Activated CD4-positive, alpha-beta T cell treated with anti-CD3 and anti-CD28 coated beads for 1 hour (primary cell): Measurements from ENCODE around the gene IGSF3.

Experiments
- DNase-seq: peaks from one replicate; pipeline ENCODE4 v3.0.0-alpha.2; 2020

IGSF3 gene

DNA sequence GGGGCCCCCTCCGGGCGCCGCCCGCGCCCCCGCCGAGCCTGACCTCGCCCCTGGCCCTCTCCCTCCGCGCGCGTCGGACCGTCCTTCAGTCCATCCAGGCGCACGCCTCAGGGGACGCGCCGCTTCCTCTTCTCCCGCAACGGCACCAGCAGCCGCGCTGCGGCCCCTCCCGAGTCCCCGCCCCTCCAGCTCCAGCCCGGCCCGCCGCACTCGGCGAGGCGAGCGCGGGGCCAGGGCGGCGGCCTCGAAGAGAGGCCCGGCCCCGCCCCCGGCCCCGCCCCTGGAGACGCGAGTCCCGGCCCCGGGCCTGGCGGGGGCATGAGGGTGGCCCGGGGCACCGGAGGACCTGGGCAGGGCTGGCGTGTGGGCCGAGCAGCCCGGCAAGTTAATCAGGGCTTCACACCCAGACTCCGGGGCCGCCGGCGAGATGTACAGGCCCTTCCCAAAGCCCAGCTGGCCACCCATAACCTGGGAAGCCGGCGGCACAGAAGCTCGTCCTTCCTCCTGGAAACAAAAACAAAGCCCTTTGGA lies at the start of gene IGSF3:
TSS of gene IGSF3 (minus strand) at position 159 of the 531 bp plus-strand sequence. CDS start 1,407 bp downstream, outside the sequence.
- DNase-seq: no peak

DNA sequence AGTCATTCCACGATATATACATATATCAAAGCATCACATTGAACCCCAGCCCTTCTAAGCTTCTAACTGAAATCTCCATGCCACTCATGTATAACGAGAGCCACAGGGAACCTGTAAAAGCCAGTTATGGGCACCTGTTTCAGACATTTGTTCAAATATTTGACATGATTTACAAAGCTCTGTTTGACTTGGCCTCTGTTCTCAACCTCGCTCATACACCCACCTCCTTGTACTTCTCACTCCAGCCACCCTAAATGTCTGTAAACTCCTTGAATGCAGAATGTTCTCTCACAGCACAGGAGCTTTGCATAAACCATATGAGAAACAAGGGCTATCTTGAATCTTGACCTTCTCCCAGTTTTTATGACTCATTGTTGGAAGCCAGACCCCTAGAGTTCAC lies 49.8 kb upstream of the IGSF3 start:
- no peak for DNase-seq

DNA sequence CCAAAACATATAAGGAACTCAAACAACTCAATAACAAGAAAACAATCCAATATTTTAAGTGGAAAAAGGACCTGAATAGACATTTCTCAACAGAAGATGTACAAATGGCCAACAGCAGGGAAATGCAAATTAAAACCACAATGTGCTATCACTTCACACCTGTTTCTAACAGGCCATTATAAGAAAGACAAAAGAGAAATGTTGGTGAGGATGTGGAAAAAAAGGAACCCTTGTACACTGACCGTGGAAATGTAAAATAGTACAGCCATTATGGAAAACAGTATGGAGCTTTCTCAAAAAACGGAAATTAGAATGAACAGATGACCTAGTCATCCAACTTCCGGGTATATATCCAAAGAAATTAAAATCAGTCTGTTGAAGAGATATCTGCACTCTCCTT lies 48.9 kb upstream of the IGSF3 start:
- no peak for DNase-seq

DNA sequence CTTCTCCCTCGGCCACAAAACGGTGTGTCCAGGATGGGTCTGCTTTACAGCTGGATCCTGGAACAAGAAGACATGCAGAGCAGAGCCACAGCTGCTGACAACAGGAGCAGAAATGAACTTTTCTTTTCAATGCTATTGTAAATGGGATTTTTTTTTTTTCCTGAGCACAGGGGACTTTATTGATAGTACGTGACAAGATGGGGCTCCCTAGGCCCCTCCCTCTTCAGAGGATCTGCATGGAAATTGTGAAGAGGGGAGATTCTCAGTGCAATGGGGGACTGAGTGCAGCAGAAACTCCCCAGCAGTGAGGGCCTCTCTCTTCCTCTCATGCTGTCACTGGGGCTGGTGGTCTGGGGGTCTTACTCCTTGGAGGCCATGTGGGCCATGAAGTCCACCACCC lies 45.9 kb upstream of the IGSF3 start:
- no peak for DNase-seq

DNA sequence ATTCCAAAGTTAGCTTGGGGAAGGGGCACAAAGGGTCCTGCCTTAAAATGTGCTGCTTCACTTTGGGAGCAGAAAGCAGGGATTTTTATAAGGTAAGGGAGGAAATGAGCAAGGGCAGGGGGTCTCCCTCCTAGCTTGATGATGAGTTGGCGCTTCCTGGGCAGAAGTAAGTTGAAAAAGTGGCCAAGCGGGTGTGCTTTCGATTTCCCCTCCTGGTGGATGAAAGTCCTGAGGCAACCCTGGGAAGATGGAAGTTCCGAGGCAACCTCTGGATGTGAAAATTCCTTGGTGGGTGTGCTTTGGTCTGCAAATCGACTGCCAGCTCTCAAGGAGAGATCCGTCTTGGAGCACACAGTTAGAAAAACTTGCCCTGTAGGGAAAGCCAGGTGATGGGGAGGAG lies 45.0 kb upstream of the IGSF3 start:
- no peak for DNase-seq

DNA sequence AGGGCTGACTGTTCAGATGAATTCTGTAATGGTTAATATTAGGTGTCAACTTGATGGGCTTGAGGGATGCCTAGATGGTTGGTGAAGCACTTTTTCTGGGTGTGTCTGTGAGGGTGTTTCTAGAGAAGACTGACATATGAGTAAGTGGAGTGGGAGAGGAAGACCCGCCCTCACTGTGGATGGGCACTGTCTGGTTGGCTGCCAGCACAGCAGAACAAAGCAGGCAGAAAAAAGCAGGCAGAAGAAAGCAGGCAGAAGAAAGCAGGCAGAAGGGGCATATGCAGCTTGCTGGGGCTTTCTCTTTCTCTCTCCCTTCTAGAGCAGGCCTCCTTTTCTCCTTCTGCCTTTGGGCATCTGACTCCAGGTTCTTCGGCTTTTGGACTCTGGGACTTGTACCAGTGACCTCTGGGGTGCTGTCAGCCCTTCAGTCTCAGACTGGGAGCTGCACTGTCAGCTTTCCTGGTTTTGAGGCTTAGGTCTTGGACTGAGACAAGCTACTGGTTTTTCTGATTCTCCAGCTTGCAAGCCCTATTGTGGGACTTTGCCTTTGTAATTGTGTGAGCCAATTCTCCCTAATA lies 43.8 kb upstream of the IGSF3 start:
- no peak for DNase-seq

DNA sequence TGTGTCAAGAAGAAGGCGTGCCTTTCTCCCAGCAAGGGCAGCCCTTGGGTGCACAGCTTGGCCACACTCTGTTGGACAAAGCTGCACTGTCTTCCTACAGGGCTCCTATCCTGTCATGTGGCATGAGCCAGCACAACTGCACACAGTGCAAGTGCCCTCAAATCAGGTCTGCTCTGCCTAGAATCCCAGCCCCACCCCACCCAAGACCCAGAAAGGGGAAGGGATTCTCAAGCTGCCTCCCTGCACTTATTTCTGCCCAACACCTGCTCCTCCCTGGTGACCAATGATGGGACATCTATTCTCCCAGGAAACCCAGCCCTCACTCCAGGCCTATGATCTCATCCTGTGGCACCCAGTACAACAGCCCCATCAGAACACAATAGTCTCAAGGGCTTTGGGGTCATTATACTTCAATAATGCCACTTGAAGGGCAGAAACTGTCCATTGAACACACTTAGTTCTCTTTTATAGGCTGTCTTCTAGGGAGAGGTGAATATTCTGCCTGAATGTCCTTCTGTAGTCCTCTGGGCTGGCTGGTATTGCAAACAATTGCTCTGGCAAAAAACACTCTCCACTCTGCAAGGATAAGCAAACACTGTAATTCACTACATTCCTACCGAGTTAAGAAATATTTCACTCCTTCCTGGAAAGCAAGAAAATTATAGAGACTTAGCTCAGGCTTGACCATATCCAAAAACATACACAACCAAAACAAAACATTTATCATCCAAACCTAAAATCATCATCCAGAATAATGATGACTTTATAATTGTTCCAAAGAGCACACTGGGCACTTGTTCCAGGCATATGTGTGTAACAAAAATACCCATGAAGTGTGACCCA lies 43.1 kb upstream of the IGSF3 start:
- no peak for DNase-seq

DNA sequence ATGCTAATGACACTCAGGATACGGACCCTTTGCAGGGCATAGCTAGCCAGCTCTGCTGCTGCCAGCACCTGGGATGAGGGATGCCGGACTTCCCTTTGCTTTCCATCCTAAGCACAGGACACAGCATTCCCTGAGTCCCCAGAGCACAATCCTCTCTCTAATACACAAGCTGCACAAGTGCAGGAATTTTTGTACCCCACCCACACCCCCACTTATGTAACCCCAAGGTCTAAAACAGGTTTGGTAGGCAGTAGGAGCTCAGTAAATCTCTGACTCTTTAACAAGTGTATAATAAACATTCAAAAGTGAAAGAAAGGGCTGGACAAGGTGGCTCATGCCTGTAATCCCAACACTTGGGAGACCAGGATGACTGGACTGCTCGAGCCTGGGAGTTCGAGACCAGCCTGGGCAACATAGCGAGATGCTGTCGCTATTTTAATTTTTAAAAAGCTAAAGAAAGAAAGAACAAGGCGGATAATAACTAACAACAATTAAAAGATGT lies 42.2 kb upstream of the IGSF3 start:
- no peak for DNase-seq

DNA sequence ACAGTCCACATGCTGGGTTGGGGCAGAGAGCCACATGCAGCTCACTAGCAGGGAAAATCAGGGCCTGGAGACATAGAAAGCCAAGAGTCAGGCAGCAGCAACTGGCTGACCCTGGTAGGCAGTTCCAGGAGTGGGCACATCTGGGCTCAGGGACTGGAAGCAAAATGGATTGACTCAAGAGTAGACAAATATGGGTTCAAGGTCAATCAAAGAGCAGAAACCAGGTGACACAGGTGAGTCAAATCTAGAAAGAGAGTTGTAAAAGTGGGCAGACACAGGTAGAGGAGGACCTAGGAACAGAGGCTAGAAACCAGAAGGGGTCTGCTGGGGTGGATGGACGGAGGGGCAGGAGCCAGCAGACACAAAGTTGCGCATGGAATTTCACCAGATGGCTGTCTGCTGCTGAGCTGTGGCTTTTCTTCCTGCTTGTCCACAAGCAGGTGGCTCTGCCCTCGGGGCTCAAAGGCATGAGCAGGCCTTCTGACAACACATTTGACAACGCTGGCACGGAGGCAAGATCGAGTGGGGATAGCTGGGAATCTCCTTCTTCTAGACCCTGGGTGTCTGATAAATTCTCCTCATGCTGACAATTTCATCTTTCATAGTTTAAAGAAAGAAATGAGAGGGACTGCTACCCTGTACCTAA lies 40.8 kb upstream of the IGSF3 start:
- DNase-seq: no peak

DNA sequence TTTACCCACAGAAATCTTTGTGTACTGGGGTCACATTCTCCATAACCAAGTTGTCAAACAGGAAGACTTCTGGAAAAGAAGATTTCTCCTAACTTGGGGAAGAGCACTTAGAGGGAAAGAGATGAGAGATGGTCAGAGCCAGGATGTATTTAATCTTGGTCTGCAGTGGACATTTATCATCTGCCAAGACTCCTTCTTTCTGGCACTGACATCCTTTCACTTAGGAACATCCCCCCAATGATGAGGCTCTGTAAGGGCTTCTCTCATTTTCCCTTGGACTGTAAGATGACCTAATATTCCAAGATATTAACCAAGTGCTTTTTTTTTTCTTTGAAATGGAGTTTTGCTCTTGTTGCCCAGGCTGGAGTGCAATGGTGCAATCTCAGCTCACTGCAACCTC lies 39.3 kb upstream of the IGSF3 start:
- DNase-seq: no peak

DNA sequence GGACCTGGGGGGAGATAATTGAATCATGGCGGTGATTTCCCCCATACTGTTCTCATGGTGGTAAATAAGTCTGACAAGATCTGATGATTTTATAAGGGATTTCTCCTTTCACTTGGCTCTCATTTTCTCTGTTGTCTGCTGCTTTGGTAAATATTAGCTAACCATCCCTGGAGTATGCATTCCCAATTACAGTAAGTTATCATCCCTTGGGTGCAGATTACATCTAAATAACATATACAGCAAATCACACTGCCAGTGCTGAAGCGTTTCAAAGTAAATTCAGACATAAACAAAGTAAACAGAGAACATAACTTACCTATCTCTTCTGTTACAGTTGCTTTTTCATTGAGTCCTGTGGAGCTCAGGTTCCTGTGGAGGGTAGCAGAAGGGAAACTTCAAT lies 38.6 kb upstream of the IGSF3 start:
- DNase-seq: no peak

DNA sequence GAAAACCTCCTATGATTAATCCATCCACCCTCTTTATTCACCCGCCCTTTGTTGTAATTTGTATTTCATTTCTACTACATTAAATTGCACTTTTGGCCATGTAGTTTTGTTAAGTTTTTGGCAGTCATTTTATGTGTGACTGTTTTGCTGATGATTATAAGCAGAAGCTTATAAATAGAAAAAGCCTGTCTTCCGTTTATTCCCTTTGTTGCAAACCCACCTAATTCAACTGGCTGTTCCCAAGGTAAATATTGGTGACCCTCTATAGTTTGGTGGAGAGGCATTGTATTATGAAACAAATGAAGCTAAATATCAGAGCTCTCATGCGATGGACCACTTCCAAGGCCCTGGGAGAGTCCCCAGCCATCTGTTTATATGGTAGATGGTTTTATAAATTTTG lies 36.7 kb upstream of the IGSF3 start:
- DNase-seq: no peak

DNA sequence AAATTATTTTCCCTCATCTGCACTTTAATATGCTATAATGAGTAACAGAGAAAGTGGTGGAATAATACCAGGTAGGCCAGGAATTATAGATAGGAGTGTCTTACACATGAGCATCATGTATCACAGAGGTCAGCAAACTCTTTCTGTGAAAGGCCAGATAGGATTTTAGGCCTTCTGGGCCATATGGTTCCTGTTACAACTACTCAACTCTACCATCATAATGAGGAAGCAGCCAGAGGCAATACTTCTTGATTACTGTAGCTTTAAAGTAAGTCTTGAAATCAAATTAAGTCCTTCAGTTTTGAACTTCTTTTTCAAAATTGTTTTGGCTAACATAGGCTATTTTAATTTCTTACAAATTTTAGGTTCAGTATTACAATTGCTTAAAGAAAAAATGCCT lies 32.1 kb upstream of the IGSF3 start:
- DNase-seq: no peak

DNA sequence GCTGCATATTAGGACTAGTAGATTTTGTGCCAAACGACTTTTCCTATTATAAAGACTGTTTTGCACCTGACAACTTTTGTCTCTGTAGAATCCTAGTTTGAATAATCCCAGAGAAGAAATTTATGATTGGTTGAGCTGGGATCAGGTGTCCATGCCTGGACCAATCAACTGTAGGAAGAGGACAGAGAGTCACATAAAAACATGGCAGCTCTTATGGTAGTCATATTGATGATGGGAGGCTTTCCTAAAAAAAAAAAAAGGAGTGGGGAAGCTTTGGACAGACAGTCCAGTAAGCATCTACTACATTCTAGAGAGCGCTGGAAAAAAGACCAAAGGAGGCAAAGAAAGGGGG lies 30.7 kb upstream of the IGSF3 start:
- DNase-seq: no peak

DNA sequence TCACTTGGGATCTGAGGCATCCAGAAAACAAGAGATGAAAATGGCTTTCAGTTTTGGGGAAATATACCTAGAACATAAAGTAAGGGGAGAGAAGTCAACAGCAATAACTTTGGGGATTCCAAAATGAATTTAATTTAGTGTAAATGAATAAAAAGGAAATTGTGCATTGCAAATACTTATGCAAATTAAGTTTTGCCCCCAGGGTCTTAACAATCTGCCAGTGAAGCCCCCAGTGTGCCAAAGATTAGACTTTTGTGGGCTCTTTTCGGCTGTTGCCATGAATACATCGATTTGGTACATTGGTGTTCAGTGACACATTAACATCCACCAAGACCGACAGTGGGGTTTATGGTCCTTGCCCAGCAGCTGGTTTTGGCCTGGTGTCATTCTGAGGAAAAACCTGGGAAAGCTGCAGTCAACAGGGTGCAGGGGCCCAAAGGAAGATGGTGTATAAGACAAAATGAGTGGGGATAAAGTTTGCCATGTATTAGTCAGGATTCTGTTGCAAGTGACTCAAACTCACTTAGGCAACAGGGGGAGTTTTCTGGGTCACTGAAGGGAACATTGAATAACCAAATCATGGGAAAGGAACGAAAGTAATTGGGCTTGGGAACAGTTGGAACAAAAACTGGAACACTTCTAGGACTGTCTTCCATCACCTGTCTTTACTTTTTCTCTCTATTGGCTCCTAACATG lies 30.2 kb upstream of the IGSF3 start:
- DNase-seq: no peak

DNA sequence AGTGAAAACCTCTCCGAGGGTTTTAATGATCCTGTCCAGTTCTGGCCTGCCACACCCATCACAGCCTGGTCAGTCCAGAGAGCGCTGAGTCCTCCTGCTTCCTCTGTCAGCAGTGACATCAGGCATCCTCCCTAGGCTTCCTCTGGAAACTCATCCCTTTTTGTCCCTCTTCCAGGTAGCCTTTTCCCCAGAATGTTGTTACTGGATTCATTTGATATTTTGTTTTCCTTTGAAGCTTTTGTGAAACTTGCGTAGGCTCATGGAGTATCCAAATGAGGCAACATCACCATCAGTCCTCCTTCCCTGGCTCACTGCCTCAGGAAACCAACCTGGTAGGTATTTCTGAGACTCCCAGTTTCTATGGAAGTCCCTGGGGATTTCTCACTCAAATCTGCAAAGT lies 27.0 kb upstream of the IGSF3 start:
- DNase-seq: no peak

DNA sequence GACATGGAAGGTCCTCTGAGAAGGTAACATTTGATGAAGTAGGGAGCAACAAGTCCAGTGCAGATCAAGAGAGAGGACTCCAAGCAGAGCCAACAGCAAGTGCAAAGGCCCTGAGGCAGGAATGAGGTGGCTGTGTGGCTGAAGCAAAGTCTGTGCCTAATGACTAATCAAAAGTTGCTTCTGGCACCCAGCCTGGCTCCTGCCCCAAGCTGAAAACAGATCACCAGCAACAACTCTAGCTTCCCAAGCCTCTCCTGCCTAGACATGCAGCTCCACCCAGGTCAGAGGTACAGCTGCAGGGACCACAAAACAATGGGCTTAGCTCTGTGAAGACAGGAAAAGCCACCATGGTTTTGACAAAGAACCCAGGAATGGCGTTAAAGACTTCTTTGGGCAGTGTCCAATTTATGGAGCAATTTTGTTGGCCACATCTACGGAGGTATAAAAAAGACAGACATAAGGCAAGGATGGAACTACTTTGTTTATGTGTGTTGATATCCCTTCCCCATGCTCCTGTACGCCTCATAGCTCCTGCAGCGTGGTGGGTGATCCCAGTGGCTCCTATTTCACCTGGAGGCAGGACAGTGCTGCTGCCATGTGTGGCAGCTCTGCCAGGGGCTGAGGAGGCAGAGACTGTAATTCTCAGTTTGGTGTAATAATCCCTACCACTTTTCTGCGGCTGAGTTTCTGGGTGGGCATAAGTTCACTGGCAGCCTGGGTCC lies 26.4 kb upstream of the IGSF3 start:
- no peak for DNase-seq

DNA sequence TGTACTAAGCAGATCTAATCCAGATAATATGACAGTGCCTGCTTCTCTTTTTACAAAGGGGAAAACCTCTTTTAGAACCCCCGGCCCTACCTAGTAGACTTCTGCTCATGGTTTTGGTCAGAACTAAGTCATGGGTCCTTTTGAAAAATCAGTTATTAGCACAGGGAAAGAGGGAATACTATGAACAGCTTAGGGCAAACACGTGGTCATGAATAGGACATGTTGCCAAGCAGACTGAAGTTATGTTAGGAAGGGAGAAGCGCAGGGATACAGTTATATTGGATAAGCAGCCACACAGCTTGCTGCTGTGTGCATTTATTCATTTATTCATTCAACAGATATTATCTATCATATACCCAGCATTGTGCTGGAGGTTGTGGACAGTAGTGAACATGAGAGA lies 25.3 kb upstream of the IGSF3 start:
- DNase-seq: no peak

DNA sequence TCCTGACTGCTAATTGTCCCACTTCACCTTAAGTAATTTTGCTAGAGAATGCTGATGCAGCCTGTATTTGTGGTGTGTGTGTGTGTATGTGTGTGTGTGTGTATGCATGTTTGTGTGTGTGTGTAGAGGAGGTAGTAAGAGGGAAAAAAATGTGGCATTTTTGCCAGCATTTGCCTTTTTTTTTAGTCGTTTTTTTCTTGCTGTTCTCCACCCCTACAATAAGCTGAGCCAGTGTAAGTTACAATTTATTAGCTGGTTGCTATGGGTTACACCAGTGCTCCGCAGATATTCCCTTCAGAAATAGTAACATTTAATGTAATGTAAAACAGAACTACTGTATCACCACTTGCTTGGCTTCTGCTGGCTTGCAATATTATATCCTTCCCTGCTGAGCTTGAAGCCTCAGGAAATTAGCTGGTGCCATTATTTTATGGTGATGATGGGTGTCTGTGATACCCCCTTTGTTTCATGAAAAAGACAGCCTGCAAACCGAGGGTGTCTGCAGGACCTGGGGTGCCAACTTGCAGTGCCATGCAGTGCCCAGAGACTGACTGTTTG lies 23.4 kb upstream of the IGSF3 start:
- no peak for DNase-seq

DNA sequence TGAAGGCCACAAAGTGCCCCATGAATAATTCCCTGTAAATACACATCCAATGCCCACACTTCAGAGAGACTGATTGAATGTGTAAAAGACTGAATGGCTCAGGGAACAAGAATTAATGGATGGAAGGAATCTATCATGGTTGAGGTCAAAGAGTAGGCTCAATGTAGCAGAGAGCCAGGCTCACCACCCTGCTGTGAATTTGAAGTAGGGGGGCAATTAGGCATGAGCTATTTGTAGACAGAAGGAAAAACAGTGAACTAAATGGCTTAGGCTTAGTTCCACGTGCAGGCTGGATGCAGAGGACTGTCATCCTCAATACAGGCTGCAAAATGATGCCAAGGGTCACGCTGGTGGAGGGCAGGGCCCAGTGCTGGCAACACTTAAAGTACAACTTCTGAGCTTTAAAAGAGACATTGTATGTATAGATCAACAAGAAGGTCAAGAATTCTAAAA lies 22.9 kb upstream of the IGSF3 start:
- DNase-seq: no peak

DNA sequence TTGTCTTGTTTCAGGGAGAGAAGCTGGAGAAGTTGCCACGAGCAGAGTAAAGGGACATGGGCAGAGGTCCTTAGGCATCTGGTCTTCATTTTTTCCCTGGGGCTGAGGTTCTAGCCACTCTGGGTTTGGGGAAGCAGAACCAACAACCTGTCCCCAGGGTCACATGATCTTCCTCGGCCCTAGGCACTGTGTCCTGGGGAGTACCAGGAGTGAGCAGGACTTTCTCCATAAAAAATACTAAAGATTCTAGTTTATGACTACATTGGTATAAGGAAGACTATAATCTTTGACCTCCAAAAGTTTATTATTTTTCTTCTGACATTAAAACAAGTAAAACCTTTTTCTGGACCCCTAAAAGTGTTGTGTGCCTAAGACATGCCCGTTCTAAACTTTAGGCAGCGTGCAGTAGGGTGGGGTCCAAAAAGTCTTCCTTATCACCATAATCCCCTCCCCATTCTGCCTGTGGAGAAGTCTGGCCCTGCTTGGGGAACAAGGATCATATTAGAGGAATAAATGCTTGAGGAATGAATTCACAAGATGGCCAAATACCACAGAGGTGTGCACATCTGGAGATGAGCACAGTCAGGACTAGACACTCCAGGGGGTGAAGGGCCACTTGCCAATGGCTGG lies 19.3 kb upstream of the IGSF3 start:
- DNase-seq: no peak

DNA sequence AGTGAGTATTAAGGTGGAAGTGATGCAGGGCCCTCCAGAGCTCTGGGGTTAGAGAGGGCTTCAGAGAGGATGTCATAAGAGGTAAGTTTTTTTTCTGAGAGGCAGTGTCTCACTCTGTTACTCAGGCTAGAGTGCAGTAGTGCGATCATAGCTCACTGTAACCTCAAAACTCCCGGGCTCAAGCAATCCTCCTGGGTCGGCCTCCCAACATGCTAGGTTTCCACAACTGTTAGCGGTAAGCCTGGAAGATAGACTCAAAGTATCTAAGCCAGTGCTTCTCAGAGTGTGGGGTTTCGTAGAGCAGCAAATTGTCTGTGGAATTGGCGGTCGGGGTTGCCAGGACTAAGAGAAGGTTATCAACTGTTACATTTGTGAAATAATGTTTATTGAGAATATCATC lies 18.6 kb upstream of the IGSF3 start:
- no peak for DNase-seq
